Measurements from ENCODE around the gene SLC22A7.

SLC22A7 gene

GRCh38 chr6:43265564-43265963 is 32.5 kb upstream of the SLC22A7 start:
- DNase-seq (ENCODE audit: low spot score): no peak

DNA sequence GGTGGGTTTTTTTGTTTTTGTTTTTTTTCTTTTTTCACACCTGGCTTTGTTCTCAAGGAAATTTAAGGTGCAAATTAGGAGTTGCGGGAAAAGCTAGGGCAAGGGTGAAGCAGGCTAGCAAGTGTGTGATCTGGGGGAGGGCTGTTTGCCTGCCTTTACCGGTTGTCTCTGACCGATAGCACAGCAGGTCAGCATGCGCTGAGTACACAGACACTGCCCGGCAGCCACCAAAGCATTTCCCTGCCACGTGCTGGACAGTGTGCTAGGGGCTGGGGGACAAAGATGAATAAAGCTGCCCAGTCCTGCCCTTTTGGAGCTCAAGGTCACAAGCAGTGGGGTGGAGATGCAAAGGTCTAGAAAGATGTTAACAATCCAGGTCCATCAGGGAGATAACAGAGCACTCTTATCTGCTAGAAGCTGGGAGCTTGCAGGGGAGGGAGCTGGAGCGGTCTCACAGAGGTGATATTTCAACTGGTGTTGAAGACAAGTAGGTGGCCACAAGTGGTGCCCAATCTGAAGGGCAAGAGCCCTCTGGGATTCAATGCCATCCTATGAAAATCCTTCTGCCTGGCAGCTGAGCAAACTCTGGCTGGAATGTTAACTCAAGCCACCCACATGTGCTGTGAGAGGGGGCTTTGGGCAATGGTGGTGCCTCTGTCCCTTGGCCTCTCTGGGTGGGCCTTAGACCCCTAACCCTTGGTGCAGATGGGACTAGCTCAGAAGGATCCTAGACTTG is 30.3 kb upstream of the SLC22A7 start:
- DNase-seq (ENCODE audit: low spot score): no peak

GRCh38 chr6:43268355-43268700 is 29.7 kb upstream of the SLC22A7 start:
- DNase-seq (ENCODE audit: low spot score): no peak

GRCh38 chr6:43268782-43269272 is 29.2 kb upstream of the SLC22A7 start:
- DNase-seq (ENCODE audit: low spot score): no peak

DNA sequence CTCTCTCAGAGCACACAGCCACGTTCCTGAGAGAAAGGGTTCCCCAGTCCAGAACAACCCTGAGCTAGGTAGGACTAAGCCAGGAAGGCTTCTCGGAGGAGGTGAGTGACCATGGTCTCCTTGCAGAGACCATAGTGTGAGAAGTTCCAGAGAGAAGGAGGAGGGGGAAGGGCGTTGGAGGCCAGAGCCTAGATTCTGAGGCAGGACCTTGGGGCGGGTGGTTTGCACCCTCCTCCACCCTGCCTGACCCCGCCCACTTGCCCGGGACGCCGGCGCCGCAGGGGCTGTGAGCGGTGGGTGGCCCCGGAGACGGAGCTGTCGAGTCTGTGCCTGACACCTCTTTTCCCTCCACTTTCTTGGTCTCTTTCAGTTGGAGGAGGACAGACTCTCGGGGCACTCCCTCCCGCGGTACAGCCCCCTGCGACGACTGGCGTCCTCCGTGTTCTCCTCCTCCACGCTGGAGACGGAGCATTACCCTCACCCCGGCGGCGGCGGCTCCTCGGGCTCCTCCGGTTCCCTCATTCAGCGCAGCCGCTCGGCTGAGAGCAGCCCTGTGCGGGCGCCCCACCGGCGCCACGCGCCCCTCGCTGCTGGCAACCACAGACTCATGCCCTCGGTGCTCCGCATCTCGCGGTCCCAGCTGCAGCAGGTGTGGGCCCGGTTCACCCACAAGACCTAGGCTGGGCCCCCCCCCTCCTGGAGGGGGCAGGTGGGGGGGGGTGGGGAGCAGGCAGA is 28.6 kb upstream of the SLC22A7 start:
- peak; percentile 52 for DNase-seq (ENCODE audit: low spot score)

GRCh38 chr6:43271103-43271815 is 26.8 kb upstream of the SLC22A7 start:
- no peak for DNase-seq (ENCODE audit: low spot score)

GRCh38 chr6:43271944-43272343 is 26.1 kb upstream of the SLC22A7 start:
- DNase-seq (ENCODE audit: low spot score): no peak

DNA sequence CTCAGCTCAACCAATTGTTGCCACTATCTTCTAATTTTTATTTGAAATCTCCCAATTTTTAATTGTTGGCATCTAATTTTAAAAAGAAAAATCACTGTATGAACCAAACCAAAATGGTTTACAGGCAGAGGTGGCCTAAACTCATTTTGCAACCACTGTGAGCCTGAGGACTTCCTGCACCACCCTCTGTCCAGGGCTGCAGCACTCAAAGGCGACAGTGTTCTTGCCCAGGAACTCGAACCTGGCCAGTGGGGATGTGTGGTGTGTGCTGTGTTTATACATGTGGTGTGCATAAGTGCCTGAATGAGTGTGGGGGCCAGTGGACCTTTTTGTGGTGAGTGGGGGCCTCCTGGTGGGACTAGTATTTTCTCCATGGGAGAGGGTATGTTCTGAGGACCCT is 24.4 kb upstream of the SLC22A7 start:
- no peak for DNase-seq (ENCODE audit: low spot score)

- no peak for DNase-seq (ENCODE audit: low spot score)
These were observed 23.7 kb upstream of the SLC22A7 start for GRCh38 chr6:43274127-43274915.

DNA sequence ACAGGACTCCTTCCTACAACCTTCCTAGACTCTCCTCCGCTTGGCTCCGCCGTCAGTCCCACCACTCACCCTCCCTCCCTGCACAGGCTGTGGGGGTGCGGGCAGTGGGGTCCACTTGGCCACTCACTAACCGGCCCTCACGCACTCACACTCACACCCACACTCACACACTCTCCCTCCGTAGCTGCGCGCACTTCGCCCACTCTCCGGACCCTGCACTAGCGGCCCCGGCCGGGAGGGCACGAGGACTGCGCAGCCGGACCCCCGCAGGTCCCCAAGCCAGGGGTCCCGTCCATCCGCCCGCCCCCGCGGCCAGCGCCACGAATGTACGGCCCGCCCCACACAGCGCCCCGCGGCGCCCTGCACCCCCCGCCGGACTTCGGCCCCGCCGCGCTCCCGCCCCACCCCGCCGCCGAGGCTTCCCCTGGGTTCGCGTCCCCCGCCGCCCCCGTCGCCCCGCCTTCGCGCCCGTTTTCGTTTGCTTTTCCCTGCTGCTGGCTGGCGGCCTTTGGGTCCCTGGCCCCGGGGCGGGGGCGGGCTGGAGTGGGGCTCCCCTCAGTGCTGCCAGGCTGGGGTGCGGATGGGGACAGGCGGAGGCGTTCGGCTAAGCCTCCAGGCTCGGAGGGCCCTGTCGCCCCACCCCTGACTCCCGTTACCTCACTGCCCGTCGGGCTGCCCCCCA is 23.0 kb upstream of the SLC22A7 start:
- DNase-seq (ENCODE audit: low spot score): peak; percentile 43

DNA sequence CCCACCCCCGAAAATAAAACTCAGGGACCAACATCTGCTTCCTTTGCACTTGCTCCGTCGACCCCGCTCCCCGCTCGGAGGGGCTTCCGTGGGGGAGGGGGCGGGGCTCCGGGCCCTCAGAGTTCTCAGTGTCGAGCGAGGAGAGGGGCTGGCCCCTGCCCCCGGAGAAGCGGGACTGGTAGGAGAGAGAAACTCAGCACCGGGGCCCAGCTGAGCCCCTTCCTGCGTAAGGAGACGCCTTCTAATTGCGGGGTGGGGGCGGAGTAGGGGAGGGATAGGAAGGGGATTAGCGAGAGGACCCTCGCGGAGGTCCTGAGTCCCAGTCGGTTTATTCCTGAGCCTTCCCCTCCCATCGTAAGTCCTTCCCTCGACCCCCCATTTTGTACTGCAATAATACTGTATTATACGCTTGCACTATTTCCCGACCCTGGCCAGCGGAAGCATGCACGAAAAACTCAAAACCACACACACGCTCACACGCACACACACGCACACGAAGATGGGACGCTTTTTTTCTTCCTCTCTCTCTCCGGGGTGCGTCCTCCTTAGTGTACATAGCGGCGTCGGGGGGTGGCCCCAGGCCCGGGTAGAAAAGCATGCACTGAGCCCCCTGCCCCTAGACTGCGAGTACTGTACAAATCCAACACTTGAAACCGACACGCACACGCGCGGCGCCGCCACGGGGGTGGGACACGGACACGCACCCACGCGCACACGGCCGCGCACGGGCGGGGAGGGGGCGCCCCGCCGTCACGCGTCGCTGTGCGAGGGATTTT is 22.1 kb upstream of the SLC22A7 start:
- DNase-seq (ENCODE audit: low spot score): no peak

- DNase-seq (ENCODE audit: low spot score): no peak
These were observed 21.3 kb upstream of the SLC22A7 start for GRCh38 chr6:43276577-43277305.

DNA sequence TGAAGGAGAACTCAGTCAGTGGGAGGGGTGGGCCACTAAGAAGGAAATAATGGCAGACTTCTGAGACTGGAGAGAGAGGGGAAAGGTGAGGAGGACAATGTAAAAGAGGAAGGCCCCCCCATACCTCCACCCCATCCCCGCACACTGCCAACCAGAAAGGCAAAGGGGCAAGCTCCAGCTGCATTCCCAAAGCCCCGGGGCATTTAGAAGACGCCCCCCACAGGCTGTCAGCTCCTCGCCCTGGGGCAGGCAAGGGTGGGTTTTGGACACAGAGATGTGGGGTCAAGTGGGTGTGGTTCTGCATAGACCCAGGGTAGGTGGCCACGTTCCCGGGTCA is 20.8 kb upstream of the SLC22A7 start:
- DNase-seq (ENCODE audit: low spot score): no peak

DNA sequence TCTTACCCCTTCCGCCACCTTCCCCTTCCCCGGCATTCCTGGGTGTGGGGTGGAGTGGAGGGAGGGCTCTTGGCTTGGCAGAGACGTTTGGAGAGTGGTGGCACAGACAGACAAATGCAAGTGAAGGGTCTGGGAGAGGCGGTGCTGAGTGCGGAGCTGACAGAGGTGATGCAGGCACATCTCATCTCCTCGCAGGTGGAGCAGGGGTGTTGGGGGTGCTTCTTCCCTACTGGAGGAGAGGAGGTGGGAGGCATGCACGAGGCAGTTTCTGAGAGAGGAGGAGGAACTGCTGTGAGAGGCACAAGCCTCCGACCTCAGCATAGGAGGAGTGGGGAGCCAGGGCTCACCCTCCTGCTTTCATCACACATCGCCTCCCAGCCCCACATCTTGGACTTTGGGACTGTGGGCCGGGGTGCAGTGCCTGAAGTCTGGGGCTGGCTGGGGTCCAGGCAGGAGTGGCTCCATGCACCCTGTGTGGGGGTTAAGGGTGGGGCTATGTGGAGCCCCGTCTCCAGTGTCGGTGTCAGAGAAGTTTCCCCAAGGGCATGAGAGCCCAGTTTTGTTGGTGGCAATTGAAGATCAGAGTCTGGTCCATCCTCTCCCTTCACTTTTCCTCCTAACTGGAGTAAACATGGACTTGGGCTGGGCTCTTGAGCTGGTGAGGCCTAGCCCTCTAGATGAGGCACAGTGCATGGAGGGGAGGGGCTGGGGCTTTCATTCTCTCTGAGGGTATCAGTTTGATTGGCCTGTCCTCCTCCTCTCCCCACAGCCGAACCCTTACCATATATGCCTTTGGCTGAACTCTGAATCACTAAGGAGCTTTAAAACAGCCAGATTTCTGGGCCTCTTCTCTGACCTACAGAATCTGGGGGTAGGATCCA is 20.2 kb upstream of the SLC22A7 start:
- DNase-seq (ENCODE audit: low spot score): no peak

DNA sequence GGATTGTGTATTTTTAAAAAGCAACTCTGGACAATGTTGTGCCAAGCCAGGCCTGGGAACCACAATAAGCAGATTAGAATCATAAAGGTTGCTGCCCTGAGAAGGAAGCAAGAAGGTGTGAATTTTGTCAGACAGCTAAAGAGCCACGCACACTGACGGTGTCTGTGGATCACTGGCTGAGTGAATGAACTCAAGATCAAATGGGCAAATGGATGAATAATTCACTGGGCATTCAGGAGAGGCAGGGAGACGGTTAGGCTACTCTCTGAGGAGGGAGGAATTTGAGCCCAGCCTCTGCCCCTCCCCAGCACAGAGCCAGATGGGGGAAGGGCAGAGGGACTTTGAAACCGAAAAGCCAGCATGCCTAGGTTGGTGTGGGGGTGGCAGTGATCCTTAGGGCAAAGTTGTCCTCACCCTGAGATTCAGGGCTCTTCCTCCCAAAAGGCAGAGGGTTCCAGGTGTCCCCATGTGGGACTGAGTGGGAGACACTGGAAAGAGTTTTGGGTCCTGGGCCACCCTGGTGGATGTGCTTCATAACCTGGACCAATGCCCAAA is 19.5 kb upstream of the SLC22A7 start:
- peak; percentile 40 for DNase-seq (ENCODE audit: low spot score)

DNA sequence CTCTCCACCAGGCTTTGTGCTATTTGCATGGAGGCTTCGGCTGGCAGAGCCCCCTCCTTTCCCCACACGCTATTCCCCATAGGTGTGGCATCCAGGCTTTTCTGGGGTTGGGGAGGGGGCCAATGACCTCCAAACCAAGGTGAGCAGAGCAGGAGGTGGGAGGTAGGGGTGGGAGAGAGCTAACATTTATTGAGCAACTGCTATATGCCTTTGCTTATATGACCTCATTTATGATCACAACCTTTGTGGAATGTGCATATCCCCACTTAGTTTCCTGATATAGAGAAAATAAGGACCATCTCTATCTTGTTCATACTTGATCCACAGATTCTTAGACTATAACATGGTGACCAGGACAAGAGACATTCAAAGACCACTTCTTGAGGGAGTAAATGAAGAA is 17.8 kb upstream of the SLC22A7 start:
- no peak for DNase-seq (ENCODE audit: low spot score)

GRCh38 chr6:43282060-43282459 is 16.0 kb upstream of the SLC22A7 start:
- DNase-seq (ENCODE audit: low spot score): no peak

DNA sequence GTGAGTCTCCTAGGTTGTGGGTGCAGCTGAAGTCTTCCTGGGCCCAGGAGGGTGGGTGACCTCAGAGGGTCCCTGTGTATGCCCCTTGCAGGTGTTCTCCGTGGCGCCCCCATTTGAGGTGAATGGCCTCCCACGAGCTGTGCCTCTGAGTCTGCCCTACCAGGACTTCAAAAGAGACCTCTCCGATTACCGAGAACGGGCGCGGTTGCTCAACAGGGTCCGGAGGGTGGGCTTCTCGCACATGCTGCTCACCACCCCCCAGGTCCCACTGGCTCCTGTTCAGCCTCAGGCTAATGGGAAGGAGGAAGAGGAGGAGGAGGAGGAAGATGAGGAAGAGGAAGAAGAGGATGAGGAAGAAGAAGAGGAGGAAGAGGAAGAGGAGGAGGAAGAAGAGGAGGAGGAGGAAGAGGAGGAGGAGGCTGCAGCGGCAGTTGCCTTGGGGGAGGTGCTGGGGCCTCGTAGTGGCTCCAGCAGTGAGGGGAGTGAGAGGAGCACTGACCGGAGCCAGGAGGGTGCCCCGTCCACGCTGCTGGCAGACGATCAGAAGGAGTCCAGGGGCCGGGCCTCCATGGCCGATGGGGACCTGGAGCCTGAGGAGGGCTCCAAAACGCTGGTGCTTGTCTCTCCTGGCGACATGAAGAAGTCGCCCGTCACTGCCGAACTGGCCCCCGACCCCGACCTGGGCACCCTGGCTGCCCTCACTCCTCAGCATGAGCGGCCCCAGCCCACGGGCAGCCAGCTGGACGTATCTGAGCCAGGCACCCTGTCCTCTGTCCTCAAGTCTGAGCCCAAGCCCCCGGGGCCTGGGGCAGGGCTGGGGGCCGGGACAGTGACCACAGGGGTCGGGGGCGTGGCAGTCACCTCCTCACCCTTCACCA is 15.2 kb upstream of the SLC22A7 start:
- DNase-seq (ENCODE audit: low spot score): no peak

Data from GM03348 (cell line).